Activated CD8-positive, alpha-beta memory T cell treated with anti-CD3 and anti-CD28 coated beads, Interleukin-2, amount 50 U/mL, for 1 hour (primary cell): Measurements from ENCODE around the gene CDC42BPB.

ENCODE experiments used
- DNase-seq: peaks from one replicate; pipeline ENCODE4 v3.0.0-alpha.2; 2020; ENCODE audit errors: extremely low read depth

The CDC42BPB gene

DNA sequence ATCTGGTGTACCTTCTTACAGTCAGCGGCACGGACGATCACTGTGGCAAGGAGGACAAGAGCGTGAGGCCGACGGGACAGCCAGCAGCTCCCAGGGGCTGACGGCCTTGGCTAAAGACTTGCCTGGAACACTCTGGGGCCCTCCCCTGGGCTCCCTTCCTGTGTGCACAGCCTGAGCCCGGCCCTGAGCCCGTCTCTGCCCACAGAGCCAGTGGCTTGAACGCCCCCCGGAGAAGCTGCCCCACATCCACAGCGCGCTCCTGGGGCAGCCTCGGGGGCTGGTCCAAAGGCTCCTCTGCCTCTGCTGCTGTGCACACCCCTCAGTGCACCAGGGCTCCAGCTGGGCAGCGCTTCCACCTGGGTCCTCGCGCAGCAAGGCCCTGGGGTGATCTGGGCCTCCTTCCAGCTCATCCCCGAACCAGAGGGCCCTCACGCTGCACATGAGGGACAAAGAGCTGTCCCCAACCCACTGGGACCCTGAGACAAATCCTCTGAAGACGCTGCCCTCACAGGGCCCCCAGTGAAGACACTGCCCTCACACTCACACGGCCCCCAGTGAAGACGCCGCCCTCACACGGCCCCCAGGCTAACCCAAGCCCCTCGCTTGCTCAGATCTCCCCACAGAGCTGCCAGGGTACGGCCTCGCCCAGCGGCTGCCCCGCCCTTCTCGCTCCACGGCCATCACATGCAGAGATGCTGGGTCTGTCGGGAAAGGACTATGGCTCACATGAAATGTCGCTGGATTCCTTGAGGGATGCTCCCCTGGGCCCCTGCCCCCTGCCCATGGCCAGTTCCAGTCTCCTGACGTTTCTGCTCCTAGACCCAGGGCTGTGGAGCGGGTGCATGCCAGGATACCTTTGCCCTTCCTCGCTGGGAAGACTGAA is 112.7 kb downstream of the CDC42BPB start:
- no peak for DNase-seq

DNA sequence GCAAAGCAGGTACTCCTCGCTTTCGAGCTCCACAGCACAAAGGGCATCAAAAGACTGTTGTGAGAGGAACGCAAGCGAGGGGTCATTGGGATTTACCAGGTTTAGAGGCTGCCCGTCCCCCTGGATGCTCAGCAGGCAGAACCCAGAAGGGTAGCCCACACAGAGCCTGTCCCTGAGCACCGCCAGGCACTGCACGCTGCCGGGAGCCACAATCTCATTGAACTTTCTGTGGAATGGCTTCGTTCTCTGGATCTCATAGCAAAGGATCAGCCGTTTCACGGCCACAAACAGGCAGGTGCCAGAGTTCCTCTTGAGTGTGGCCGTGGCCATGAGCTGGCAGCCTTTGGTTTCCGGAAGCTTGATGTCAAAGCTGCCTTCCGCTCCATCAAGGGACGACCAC is 113.4 kb downstream of the CDC42BPB start:
- no peak for DNase-seq

DNA sequence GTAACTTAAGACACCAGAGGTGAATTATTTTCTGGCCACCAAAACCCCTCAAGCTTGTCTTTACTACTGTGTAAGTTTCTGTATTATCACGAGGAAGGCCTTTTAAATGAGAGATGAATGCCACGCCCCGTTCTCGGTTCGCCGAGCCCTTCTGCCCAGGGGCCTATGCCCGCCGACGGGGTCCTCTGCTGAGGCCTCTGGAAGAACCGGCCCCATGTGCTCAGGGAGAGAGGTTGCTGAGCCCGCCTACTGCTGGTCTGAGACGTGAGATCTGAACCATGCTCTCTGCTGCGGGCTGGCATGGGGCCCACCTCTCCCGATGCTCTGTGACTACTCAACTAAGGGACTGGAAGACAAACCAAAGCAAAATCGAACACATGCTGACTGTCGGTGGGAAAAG is 113.9 kb downstream of the CDC42BPB start:
- DNase-seq = no peak

DNA sequence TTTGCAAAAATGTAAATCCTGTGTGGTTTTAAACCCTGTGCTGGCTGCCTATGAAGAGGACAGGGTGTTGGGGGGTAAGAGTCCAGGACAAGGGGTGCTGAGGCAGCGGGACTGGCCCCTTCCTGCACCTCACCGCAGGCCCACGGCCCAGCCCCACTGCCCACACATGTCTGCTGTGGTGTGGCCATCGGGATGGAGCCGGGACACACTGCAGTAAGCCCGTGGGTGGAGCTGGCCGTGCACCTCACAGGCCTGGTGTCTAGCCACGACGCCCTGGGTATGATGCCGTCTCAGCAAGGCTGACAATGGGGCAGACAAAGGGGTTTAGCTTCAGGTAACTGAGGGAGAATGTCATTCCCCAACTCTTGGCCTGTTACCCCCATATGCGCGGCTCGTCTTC is 115.3 kb downstream of the CDC42BPB start:
- DNase-seq = no peak

DNA sequence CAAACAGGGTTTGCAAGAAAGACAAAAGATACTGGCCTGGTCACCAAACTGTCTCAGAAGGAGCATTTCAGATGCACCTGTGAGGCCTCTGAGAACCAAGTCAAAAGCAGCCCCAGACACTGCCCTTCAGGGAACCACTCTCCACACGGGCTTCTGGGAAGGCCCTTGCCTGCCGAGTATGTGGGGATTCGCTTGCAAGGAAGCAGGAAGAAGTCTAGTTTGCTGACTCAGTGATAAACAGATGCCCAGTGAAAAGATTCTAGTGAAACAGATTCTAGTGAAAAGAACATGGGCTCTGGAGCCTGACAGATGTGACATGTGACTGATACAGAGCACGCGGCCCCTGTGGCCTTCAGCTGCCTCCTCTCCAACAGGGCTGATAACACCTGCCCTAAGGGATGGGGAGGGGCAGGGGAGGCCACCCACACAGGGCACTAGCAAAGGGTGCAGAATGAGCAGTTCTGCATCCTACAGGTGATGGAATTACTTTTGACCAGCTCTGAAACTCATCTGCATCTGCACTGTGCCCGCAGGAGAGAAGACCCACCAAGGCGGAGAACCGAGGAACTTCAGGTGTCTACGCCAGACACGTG is 115.8 kb downstream of the CDC42BPB start:
- no peak for DNase-seq

DNA sequence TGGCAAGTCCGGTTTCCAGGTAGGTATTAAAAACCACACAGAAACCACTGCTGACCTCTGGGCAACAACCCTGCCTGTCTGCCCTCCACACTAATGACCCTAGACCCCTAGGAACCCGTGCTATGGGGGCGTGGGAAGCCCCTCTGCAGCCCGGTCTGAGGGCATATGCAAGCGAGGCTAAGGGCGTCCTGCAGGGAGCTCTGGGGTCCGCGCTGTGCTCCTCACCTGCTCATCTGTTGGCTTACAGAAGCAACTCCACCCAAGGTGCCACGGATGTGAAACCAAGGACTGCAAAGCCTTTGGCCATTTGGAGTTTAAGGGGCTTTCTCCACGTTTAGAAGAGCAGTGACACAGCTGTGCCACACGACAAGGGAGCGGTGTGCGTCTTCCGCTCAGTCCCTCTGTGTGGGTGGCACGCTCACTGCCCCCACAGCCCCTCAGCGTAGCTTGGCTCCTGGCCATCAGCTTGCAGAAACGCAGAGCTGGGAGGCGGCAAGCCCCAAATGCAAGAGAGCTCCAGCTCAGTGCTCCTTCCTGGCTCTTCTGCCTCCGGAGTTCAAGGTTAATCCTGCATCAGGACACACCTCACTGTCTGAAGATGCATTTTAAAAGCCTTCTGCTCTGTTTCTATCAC is 116.5 kb downstream of the CDC42BPB start:
- DNase-seq = no peak

DNA sequence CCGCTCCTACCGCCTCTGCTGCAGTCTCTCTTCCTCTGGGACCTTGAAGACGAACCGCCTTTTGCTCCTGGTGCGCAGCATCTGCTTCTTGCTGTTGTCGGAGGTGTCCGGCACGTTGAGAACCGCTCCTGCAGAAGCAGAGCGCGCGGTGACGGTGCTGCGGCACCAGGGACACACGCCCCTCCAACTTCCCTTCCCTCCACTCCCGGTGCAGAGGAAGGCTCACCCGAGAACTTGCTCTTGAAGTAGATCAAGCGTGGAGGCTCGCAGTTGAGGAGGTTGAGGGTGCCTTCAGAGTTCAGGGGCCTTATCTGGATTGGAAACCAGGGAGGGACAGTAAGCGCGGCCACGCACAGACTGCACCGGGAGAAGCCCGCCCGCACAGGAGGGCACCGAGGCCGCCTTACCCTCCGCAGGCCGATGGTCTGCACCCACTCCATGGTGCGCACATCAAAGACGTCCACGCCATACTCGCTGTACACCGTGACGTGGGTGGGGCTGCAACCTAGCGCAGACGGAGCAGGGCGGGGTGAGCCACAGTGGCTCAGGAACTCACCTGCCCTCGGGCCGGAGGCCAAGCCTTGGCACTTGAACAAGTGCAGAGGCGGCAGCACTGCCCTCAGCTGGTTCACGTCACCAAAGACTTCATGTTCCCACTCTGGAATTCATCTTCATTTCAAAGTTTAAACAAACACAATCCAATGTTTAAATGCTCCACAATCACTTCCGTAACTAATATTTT is 117.4 kb downstream of the CDC42BPB start:
- DNase-seq = no peak

DNA sequence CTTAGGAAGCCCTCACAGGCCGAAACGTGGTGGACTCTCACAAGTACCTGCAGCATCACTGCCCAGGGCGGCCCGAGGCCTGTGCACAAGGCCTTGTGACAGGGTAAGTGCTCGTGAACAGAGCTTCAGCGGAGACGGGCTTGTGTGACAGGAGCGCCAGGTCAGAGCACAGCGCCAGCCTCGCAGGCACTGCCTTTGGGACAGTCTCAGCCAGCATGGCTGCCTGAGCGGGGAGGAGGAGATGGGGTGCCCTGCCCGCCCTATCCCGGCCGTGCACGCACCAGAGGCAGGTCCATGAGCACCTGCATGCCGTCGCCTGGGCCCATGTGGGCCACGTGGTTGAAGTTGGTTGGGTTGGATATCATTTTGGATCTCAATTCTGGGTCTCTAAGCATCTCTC is 118.0 kb downstream of the CDC42BPB start:
- no peak for DNase-seq

DNA sequence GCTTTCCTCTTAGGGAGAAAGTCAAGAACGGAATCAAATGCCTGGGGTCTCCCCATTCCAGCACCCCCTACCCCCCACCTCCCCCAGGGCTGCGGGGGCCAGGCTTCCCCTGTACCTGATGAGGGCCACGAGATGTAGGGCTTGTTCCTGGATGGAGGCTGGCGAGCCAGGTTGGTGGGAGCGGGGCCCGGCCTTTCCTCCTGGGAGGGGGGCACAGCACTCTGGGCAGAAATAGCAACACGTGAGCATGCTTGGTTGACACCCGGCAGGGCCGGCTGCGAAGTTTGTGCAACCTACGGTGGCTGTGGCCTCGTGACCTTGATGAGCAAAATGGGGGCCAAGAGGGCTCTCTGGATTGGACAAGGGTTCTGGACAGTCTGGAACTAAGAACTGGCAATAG is 119.2 kb downstream of the CDC42BPB start:
- no peak for DNase-seq

DNA sequence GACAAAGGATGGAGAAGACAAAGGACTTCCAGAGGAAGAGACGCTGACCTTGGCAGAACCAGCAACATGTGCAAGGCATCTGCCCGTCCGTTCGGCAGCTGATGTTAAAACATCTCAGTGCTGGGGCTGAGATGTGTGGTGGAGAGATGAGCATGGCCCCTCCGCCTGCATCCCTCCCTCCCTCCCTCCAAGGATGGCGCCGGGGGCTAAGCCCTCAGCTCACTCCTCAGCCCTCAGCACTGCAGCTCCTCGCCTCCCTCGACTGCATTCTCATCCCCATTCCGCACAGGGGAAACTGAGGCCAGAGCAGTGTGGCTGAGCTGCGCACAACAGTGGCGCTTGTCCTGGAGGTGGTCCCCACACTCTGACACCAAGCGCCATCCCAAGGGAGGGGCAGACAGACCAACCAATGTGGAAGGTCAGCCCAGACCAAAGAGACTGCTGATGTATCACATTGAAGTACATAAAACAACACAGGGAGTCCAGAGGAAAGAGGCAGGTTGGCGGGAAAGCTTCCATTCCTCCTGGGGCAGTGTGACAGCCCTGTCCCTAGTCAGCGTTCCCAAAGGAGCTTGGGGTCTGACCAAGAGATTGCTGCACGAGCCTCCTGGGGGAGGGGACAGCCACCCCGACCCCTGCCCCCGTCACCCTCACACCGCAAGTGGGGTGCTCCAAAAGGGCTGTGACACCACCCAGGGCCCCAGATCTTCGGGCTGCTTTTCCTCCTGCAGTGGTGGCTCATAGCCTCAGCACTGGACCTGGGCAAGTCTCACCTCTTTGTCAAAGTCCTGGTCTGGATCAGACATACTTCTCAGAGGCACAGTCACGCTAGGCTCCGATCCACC is 119.8 kb downstream of the CDC42BPB start:
- no peak for DNase-seq

DNA sequence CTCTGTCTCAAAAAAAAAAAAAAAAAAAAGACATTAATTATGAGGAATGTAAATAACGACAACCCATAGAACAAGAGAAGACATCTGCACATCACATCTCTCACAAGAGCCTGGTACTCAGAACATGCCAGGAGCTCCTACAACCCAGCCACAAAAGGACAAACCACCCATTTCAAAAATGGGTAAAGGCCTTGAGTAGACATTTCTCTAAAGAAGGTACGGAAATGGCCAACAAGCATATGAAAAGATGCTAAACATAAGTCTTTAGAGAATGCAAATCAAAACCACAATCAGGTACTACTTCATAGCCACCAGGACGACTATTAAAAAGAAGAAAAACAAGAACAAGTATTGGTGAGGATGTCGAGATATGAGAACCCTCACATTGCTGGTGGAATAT is 121.6 kb downstream of the CDC42BPB start:
- no peak for DNase-seq

DNA sequence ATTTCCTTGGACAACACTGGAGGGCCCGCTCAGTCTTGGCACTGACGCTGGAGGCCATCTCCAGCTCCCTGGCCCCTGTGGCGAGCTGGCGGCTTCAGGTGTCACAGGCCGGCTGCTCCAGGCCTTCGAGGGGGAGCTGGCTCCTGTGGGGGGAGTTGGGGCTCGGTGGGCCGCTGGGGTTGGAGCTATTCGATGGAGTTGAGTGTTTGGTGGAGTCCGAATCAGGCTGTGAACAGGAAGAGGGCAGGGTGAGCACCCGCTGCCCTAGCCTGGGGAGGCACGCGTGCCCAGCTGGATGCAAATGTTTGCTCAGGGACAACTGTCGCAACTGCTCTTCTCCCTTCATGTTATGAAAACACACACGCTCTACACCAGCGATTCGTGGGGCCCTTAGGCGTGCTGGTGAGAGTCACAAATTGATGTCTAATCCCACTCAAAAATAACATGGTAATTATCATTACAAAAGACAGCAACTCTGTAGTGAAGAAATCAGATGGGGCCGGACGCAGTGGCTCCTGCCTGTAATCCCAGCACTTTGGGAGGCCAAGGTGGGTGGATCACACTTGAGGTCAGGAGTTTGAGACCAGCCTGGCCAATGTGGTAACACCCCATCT is 123.6 kb downstream of the CDC42BPB start:
- no peak for DNase-seq

DNA sequence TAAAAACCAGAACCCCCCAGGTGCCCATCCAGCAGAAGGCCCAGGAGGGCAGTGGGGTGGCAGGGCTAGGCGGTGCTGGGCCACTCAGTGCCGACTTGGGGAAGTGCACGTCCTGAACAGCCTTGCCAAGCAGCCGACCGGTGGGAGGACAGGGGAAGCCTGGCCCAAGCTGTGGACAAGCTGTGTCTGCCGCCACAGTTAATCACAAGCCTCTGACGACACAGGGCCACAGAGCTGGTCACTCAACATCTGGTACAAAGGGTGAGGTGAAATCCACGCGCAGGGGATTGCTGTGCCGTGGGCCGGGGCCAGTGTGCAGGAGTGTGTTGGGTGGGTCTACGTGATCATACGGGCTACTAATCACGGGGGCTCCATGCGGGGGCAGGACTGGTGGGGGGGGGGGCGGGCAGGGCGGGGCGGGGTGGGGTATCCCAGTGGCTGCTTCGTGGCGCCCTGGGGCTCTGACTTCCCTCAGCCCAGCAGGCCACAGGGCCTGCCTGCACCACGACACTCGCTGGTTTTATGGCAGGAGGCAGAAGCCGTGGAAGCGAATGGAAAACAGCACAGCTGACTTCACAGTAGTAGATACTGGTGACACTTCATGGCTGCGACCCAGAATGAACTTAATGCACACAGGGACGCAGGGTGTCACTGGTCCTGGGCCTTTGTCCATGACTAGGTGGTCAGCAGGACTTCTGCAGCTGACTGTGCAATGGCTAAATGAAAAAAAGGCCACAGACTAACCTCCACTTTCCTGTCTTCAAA is 124.7 kb downstream of the CDC42BPB start:
- DNase-seq = no peak

DNA sequence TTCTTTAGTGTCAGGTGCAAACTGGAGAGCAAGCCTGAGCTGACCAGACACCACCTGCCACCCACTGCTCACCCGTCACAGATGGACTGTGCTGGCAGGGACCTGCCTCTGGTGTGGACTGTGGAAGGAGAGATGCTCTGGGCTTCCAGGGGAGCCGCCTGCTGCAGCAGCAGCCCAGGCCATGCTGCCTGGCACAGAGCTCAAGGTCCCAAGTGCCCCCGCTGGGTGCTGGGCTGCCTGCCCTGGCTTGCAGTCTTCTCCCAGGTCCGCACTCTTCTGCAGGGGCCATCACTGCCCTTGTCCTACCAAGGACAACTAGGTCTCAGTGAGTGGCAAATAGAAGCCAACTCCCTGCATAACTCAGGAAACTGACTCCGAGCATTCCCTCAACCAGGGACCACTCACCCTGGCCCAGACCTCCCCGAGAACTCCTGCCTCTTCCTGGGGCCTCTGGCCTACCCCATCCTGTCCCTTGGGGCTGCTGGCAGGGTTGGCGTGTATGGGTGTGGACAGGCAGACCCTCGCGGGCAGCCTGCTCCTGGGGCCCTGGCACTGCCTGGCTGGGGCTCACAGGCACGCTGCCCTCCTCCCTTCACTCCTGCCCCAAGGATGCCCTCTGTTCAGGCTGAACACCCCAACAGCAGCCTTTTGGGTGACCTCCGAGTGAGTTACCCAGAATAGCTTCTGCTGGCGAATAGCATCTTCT is 125.6 kb downstream of the CDC42BPB start:
- DNase-seq = no peak

DNA sequence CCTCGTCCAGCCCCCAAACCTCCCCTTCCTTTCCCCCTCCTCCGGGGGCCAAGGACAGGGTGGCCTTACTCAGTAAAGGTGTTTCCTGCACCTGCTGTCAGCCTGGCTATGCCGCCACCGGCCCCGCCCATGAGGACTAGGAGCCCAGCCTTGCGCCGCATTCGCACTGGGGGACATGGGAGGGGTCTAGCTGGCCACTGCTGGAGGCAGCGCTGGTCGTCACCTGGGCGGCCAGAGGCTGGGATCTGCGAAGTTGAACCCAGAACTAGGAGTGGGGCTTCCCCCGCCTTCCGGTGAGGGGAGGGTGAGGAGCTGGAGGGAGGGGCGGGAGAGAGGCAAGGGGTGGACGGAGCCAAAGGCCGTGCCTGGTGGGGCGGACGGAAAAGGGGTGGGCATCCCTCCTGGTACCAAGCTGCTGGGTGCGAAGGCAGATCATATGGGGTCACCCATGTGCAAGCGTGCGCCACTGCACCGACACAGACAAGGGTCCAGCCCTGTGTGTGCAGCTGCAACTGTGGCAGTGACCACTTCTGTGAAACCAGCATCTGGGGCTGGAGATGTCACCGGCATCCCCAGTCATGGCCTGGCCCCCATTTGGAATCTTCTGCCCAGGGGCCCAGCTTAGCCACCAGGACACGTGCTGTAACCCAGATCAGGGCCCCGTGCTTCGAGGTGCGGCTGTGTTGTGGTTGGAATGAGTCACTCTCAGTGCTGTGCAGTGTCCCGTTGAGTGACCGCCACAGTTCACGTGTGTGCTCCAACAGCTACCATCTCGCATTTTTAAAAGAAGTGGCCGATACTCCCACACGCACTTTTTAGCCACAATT is 126.4 kb downstream of the CDC42BPB start:
- no peak for DNase-seq

DNA sequence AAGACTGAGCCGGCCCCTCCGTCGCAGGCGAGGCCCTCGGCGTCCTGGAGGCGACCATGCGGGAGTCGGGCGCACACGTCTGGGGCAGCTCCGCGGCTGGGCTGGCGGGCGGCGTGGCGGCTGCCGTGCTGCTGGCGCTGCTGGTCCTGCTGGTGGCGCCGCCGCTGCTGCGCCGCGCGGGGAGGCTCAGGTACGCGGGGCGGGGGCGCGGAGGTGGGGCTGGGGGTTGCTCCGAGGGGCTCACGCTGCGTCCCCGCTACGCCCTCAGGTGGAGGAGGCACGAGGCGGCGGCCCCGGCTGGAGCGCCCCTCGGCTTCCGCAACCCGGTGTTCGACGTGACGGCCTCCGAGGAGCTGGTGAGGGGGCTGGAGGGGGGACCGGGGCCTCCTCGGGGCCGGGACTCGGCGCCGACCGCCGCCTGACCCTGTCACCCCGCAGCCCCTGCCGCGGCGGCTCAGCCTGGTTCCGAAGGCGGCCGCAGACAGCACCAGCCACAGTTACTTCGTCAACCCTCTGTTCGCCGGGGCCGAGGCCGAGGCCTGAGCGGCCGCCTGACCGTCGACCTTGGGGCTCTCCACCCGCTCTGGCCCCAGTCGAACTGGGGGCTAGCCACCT is 127.1 kb downstream of the CDC42BPB start:
- DNase-seq = no peak

DNA sequence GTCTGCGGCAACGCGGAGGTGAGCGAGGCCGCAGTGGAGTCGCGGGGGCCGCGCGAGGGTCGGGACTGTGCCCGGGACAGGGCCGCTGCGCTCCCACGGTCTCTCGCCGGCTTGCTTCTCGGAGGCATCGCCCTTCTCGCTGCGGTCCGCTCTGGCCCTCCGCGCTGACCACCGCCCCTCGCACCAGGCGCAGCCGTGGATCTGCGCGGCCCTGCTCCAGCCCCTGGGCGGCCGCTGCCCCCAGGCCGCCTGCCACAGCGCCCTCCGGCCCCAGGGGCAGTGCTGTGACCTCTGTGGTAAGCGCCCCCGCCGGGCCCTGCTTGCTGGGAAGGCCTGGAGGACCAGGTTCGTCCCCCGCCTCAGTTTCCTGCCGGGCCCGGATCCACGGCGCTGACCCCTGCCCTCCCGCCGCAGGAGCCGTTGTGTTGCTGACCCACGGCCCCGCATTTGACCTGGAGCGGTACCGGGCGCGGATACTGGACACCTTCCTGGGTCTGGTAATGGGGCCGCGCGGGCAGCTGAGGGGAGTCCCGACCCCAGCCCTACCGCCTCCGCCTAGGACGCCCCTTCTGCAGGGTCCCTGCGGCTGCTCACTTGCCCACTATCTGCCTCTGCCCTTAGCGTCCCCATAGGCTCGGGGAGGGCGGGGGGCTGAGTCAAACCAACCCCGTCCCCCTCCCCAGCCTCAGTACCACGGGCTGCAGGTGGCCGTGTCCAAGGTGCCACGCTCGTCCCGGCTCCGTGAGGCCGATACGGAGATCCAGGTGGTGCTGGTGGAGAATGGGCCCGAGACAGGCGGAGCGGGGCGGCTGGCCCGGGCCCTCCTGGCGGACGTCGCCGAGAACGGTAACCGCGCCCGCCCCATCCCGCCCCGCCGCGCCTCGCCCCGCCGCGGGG is 127.9 kb downstream of the CDC42BPB start:
- no peak for DNase-seq
